GM12865 (cell line): Measurements from ENCODE around the gene PLET1.
"Not testable (repeated sequence)": the region's sequence is repeated elsewhere in the genome, so short reads cannot be mapped to it uniquely, and the experiment has no call there.

Experiments used
- DNase-seq: peaks from one replicate; pipeline ENCODE4 v3.0.0; 2010; ENCODE audit warnings: low read depth
- H3K4me3 ChIP-seq: 2 replicates; pipeline ENCODE4 v1.5.1; 2011; ENCODE audit warnings: mild to moderate bottlenecking, low read depth, low read length, control low read depth
- TF ChIP-seq, protein P1 (sequence below): IDR thresholded peaks from 2 replicates; pipeline ENCODE4 v1.5.1; 2011; ENCODE audit warnings: low read length, control low read depth, low read depth, inconsistent platforms; ENCODE audit not compliant: insufficient read depth; ENCODE audit errors: missing control alignments

The PLET1 gene

DNA sequence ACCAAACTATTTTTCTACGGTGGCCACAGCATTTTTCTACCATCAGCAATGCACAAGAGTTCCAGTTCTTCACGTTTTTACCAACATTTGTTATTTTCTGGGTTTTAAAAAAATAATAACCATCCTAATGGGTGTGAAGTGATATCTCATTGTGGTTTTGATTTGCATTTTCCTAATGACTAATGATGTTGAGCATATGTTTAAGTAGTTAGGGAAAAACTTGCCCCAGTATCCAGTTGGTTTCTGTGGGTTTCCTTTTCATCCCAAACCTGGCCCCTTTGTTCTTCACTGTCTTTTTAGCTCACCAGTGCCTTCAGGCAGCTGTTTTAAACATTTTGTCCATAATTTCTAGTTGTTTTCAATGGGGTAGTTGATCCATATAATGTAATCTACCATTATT, 49.1 kb downstream of the PLET1 start:
- no peak overlapping the region for H3K4me3 ChIP-seq
- peak; percentile 20 for DNase-seq
- TF ChIP-seq, protein P1, sequence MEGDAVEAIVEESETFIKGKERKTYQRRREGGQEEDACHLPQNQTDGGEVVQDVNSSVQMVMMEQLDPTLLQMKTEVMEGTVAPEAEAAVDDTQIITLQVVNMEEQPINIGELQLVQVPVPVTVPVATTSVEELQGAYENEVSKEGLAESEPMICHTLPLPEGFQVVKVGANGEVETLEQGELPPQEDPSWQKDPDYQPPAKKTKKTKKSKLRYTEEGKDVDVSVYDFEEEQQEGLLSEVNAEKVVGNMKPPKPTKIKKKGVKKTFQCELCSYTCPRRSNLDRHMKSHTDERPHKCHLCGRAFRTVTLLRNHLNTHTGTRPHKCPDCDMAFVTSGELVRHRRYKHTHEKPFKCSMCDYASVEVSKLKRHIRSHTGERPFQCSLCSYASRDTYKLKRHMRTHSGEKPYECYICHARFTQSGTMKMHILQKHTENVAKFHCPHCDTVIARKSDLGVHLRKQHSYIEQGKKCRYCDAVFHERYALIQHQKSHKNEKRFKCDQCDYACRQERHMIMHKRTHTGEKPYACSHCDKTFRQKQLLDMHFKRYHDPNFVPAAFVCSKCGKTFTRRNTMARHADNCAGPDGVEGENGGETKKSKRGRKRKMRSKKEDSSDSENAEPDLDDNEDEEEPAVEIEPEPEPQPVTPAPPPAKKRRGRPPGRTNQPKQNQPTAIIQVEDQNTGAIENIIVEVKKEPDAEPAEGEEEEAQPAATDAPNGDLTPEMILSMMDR, result no peak

DNA sequence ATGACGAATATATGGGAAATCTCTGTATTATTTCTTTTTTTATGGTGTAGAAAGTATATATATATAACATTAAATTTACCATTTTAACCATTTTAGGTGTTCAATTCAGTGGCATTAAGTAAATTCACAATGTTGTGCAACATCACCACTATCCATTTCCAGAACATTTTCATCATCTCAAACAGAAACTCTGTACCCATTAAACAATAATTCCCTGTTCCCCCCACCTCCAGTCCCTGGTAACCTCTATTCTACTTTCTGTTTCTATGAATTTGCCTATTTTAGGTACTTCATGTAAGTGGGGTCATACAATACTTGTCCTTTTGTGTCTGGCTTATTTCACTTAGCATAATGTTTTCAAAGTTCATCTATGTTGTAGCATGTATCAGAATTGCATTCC, 49.8 kb downstream of the PLET1 start:
- no peak for DNase-seq

DNA sequence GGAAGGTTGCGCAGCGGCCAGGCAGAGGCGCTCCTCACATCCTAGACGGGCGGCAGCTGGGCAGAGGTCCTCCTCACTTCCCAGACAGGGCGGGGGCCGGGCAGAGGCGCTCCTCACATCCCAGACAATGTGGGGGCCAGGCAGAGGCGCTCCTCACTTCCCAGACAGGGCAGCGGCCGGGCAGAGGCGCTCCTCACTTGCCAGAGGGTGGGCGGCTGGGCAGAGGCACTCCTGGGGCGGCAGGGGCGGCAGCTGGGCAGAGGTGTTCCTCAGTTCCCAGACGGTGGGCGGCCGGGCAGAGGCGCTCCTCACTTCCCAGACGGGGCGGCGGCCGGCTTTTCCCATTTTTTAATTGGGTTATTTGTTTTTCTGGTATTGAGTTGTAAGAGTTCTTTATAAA, 54.6 kb downstream of the PLET1 start:
- H3K4me3 ChIP-seq, result no peak overlapping the region
- TF ChIP-seq, protein P1, result no peak
- no peak for DNase-seq

More for the DNA sequence above, 49.8 kb downstream of the PLET1 start:
- H3K4me3 ChIP-seq, result no peak overlapping the region
- TF ChIP-seq, protein P1, result no peak

DNA sequence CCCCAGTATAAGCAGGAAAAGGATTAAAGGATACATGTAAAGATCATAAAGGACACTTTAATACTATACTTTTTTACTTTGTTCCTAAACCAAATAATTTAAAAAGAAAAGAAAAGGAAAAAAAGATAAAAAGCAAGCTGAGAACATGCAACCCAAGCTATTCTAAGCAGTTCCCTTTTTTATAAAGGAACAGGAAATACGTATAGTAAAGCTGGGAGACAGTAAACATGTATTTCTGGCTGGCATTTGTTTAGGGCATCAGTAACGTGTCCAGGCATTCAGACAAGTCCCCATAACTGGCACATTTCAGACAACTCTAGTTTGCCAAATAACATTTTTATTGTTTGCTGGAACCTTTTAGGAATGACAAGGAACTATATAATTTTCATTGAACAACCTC, 60.4 kb downstream of the PLET1 start:
- DNase-seq, result no peak
- TF ChIP-seq, protein P1, result no peak
- H3K4me3 ChIP-seq, result no peak overlapping the region

DNA sequence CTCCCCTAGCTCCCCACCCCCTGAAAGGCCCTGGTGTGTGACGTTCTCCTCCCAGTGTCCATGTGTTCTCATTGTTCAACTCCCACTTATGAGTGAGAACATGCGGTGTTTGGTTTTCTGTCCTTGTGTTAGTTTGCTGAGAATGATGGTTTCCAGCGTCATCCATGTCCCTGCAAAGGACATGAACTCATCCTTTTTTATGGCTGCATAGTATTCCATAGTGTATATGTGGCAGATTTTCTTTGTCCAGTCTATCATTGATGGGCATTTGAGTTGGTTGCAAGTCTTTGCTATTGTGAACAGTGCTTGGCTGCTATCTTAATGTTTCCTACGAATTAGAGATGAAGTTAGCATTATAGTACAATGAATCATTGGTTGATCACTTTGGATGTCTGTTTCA, 61.6 kb downstream of the PLET1 start:
- not testable (repeated sequence) for H3K4me3 ChIP-seq, DNase-seq
